Inferior parietal cortex (tissue), 1 donor: ENCODE results near the gene SPPL3.

Source experiments
- DNase-seq: peaks from one replicate; pipeline ENCODE4 v3.0.0-alpha.2; 2016; ENCODE audit errors: extremely low spot score

The SPPL3 gene

DNA sequence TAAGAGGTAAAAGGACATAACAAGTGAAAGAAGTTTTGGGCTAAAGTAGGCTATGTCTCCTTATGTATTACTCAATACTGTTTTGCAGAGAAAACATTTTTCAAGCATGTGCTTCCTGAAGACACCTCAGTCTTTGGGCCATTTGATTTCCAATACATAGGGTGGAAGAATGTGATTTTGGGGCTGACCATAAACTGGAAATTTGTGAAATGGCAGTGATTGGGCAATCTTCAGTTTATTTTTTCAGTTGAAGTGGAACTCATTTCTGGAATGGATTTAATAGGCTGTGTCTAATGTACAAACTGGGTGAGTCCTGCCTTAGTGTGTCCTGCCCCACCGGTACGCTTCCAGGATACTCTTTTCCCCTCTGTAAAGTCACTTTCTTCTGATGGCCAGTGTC lies 181.4 kb downstream of the SPPL3 start:
- no peak for DNase-seq

- no peak for DNase-seq
Observed at GRCh38 chr12:120721866-120722265, 182.3 kb downstream of the SPPL3 start.

- DNase-seq, result no peak
Observed at GRCh38 chr12:120720987-120721801, 183.0 kb downstream of the SPPL3 start.

GRCh38 chr12:120720234-120720986 lies 183.7 kb downstream of the SPPL3 start:
- peak; percentile 61 for DNase-seq

- DNase-seq, result no peak
Observed at GRCh38 chr12:120719496-120720233, 184.5 kb downstream of the SPPL3 start.

DNA sequence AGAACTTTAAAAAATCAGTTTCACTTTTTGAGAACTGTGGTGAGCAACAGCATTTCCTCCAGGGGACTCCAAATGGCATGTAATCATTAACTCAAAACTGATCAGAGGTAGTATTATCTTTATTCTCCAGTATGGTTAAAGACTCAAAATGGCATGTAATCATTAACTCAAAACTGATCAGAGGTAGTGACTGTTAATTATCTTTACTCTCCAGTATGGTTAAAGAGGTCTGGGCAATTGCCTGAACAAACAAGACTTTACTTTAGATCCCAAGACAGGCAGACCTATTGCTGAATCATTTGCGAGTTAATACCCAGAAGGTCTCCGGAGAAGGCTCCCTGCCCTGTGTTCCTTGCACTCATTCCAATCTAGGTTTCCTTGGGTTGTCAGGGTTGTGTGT lies 185.1 kb downstream of the SPPL3 start:
- DNase-seq, result no peak

- no peak for DNase-seq
Observed at GRCh38 chr12:120718055-120718454, 186.1 kb downstream of the SPPL3 start.

GRCh38 chr12:120713861-120714482 lies 190.2 kb downstream of the SPPL3 start:
- DNase-seq, result peak; percentile 92

DNA sequence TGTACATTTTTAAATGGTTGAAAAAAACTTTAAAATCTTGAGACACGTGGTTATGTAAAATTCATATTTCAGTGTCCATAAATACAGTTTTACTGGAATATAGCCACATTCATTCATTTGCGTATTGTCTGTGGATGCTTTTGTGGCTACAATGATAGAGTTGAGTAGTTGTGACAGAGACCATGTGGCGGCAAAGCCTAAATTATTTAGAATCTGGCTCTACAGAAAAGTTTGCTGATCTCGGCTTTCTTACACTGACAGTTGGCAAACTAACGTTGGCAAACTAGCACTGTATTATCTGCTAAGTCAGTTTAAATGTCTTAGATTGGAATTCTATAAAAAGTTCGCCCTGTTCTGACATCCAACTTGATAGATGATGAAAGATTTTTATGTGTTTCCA lies 191.5 kb downstream of the SPPL3 start:
- no peak for DNase-seq
